ENCODE data around the gene WBP11.
"Not testable (repeated sequence)": the region's sequence is repeated elsewhere in the genome, so short reads cannot be mapped to it uniquely, and the experiment has no call there.

WBP11 gene

DNA sequence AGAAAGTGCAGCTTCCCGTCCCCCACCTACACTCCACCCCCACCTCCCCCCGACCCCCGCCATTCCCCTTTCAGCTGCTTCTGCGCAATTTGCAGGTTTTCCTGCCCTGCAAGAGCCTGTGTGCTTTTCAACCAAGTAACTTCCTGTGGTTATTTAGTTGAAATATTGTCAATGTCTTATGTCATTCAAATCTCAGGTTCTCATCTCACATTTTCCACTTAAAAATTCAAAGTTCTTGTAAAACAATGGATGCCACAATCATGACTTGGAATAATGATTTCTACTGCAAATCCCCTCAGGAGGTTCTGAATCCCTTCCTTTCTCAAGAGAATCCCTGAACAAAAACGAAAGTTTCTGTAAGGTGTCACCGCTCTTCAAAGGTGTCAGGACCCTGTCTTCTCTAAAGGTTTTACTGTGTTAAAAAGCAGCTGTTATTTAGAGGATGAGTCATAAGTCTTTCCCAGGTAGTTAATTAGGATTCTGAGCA lies 31.6 kb downstream of the WBP11 start:
- FAIRE-seq, result no peak

GRCh38 chr12:14770496-14771461 lies 32.5 kb downstream of the WBP11 start:
- FAIRE-seq, result no peak

DNA sequence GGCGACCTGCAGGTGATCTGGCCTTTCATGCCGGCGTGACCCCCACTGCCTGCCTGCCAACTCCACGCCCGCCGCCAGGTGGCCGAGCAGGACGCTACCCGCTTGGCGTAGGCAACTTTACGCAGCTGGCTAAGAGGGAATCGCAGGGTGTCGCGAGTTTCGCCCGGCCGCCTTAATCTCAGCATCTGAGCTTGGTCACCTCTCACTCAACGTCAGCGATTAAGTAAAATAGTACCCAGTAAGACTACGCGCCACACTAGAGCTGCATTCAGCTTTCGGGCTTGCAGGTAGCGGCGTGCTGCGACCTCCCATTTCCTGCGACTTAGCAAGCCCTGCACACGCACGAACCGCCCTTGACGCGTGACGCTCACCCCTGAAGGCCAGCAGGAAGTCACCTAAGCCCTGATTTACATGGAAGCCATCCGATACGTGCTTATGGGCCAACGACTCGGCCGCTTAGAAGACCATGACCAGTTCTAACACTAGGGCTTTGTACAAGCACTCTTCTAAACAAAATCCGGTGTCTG lies 33.2 kb downstream of the WBP11 start:
- FAIRE-seq, result no peak

- no peak for FAIRE-seq
These were observed 33.8 kb downstream of the WBP11 start for GRCh38 chr12:14769466-14769968.

GRCh38 chr12:14768823-14769405 lies 34.4 kb downstream of the WBP11 start:
- FAIRE-seq, result no peak

- FAIRE-seq, result no peak
These were observed 35.7 kb downstream of the WBP11 start for GRCh38 chr12:14767617-14768016.

DNA sequence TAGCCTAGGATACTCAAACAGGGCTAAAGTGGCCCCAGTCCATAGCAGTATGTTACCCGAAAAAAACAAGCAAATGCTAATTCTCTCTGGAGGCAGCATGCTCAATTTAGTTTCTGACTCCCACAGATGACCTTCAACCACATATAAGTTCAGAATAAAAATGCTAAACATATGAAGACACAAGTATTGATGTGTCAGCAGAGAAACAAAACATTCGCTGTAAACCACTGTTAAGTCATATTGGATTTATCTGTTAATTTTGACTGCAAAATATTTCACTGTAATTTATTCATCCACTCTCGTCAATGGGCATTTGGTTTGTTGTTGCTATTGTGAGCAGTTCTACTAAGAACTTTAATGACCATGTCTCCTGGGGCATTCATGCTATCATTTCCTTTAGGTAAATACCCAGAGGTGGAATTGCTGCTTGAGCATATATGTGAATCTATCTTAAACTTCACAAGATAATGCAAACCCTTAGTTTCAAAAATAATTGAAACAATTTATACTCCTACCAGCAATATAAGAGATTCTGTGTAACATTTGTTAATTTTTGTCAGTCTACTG lies 36.5 kb downstream of the WBP11 start:
- no peak for FAIRE-seq

GRCh38 chr12:14766020-14766419 lies 37.3 kb downstream of the WBP11 start:
- FAIRE-seq, result not testable (repeated sequence)

GRCh38 chr12:14765398-14765797 lies 37.9 kb downstream of the WBP11 start:
- no peak for FAIRE-seq

DNA sequence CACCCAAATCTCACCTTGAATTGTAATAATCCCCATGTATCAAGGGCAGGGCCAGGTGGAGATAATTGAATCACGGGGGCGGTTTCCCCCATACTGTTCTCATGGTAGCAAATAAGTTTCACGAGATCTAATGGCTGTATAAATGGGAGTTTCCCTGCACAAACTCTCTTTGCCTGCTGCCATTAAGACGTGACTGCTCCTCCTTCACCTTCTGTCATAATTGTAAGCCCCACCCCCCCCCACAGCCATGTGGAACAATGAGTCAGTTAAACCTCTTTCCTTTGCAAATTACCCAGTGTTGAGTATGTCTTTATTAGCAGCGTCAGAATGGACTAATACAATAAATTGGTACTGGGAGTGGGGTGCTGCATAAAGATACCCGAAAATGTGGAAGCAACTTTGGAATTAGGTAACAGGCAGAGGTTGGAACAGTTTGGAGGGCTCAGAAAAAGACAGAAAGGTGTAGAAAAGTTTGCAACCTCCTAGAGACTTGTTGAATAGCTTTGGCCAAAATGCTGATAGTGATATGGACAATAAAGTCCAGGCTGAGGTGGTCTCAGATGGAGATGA lies 43.5 kb downstream of the WBP11 start:
- not testable (repeated sequence) for FAIRE-seq

DNA sequence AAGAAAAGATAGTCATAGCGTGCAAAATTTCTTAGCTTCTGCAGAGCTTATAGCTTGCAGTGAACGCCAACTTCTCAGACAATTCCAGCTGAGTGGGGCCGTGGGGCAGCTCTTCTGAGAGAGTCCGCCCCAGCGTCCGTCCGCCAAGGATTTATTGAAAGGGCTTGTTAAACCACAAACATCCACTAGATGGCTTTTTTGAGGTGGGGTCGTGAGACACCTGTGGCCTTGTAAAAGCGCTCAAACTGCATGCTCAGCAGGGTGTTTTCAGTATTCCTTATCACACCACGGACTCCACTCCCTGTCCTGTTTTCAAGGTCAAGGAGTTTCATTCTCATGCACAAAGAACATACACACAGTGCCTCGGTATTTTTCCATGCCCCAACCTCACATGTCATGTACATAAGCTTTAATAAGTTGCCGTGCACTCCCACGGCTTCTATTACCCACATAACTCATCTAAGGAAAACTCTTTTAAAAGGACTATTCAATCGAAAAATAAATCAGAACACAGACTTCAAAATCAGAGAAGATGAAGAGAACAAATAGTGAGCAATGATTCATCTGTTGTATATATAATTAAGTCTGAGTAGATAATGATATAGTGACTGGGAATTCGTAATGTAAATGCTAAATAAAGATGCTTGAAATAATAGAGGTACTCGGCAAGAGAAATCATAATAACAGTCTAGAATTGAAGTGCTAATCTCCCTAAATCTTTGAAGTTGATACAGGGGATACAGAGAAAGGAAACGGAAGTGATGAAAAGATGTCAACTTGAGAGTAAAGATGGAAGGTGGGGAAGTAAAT lies 46.7 kb downstream of the WBP11 start:
- no peak for FAIRE-seq

DNA sequence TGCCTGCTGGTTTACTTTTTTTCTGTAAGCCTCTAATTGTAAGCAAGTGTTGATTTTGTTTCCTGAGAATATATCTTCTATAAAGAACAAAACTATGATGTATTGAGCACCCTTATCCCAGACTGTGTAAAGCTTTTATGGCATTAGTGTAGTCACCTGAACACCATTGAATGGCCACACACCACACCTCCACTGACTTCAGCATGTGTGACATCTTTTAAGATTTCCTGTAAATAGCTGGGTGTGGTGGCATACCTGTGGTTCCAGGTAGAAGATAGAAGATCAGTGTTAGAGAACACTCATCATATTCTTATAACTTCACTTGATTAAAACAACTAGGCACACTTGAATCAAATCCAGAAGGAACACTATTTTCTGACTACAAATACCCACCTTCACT lies 51.3 kb downstream of the WBP11 start:
- FAIRE-seq, result no peak

DNA sequence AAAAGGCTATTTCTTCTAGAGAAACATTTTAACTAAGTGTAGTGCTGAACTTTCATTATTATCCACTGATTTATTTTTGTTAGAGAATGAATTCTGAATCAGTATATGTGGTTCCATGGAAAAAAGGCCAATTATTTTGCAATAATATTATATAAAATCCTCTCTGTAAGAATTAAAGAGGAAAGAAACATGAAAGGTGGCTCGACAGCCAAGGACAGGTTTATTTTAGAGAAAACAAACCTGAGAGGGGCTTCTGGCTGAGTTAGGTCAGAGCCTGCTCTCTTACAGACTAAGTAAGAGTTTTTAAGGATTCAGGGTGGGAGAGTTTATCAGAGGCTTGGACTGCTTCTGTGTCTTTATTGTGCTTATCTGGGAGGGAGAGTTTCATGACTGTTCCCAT lies 60.2 kb downstream of the WBP11 start:
- FAIRE-seq, result no peak

DNA sequence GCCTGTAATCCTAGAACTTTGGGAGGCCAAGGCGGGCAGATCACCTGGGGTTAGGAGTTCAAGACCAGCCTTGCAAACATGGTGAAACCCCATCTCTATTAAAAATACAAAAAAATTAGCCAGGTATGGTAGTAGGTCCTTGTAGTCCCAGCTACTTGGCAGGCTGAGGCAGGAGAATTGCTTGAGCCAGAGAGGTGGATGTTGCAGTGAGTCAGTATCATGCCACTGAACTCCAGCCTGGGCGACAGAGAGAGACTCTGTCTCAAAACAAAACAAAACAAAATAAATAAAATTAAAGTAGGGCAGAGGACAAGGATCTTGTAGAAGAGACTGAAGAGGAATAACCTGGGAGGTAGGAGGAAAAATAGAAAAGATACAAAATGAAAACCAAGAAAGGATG lies 61.3 kb downstream of the WBP11 start:
- FAIRE-seq, result no peak

- FAIRE-seq, result no peak
These were observed 62.1 kb downstream of the WBP11 start for GRCh38 chr12:14741153-14741552.

- FAIRE-seq, result not testable (repeated sequence)
These were observed 66.8 kb downstream of the WBP11 start for GRCh38 chr12:14736441-14736840.

All from colon (tissue), 2 donors.